RWPE1 (cell line): ENCODE results near the gene EXOC2.

Experiments
- CTCF ChIA-PET: fragments of 350-600 bp; sonication (Branson Sonifier 250); formaldehyde crosslinking; extraction: SDS; loops from one replicate; lab custom pipeline; 2021; lab: Yijun Ruan, JAX
- POLR2A ChIA-PET: fragments of 400-600 bp; formaldehyde crosslinking; extraction: SDS; loops from one replicate; lab custom pipeline; 2020; ENCODE audit warnings: antibody characterized with exemption; ENCODE audit not compliant: low non-redundant PET; lab: Yijun Ruan, JAX
- DNase-seq: peaks from one replicate; pipeline ENCODE4 v3.0.0; 2012; ENCODE audit warnings: low spot score
- H3K27ac ChIP-seq: fragments of 450-650 bp; 2 replicates; pipeline ENCODE4 v1.5.1; 2017
- TF ChIP-seq, protein P1 (sequence below): fragments of 450-650 bp; conservative IDR thresholded peaks from 2 replicates; pipeline ENCODE4 v1.5.1; 2017; ENCODE audit warnings: low read depth, mild to moderate bottlenecking

Gene EXOC2

DNA sequence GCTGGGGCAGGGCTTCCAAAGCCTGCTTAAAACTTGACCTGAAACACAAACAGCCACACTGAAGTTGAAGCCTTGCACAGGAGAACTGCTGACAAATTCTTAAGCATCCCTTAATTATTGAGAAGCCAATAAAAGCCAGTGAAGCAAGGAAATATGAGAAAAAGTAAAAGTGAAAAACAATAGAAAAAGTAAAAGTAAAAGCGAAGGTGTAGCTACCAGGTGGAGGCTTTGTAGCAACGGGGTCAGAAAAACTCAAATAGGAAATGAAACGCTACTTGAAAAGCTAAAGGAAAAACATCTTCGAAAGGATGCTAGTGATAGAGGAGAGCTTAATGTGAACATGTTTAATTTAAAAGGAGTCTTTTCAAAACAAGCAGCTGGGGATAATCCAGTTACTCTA, 203.9 kb downstream of the EXOC2 start:
- no peak for DNase-seq
- no peak overlapping the region for H3K27ac ChIP-seq
- TF ChIP-seq, protein P1, sequence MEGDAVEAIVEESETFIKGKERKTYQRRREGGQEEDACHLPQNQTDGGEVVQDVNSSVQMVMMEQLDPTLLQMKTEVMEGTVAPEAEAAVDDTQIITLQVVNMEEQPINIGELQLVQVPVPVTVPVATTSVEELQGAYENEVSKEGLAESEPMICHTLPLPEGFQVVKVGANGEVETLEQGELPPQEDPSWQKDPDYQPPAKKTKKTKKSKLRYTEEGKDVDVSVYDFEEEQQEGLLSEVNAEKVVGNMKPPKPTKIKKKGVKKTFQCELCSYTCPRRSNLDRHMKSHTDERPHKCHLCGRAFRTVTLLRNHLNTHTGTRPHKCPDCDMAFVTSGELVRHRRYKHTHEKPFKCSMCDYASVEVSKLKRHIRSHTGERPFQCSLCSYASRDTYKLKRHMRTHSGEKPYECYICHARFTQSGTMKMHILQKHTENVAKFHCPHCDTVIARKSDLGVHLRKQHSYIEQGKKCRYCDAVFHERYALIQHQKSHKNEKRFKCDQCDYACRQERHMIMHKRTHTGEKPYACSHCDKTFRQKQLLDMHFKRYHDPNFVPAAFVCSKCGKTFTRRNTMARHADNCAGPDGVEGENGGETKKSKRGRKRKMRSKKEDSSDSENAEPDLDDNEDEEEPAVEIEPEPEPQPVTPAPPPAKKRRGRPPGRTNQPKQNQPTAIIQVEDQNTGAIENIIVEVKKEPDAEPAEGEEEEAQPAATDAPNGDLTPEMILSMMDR, result no peak
- ChIA-PET POLR2A (no interaction called here), CTCF (interaction anchor here (0.6 kb wide), 1 partner anchor 11 kb away, joined by 3 read pairs; no protein-coding TSS in a partner anchor)

DNA sequence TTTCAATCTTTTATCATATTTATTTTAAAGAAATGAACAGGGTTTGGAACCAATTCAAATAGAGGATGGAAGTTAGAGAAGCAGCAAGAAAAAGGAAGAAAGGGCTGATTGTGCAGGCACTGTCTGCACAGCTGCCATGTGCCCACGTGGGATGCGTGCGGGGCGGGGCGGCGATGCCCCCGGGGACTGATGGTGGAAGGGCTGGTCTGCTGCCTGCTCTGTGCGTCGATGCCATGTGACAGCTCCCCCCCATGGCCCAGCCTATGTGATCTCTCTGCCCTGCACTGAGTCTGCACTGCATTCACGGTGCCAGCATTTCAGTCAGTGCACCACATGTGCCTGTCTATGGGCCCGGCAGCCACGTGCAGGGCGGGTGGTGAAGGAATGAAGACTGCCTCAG, 205.0 kb downstream of the EXOC2 start:
- H3K27ac ChIP-seq, result no peak overlapping the region
- TF ChIP-seq, protein P1, result no peak
- no peak for DNase-seq
- POLR2A ChIA-PET, result no interaction called here
- CTCF ChIA-PET, result interaction anchor here (0.6 kb wide), 1 partner anchor 14 kb away, joined by 3 read pairs; no protein-coding TSS in a partner anchor

DNA sequence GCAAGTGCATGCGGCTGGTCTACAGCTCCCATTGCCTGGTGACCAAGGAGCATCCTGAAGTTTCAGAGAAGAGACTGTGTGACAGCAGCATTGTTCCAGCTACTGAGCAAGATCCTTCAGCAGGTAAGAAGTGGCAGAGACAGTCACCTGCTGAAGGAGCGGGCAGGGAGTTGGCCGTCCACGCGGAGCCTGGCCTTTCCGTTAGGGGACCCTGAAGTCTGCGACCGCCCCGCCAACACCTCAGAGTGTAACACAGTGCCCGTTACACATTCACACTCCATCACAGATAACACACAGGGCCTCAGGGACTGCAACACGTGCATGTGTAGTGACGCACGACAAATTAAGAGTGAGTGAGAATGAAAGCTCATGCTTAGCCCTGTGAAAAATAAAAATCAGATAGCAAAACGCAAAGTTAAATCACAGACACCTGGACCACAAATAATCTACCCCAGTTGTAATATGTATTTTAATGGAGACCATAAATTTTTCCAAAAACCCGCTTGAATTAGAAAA, 207.2 kb downstream of the EXOC2 start:
- CTCF ChIA-PET, result interaction anchor here (1.3 kb wide), 1 partner anchor 297 kb away, joined by 3 read pairs; no protein-coding TSS in a partner anchor
- no peak overlapping the region for H3K27ac ChIP-seq
- POLR2A ChIA-PET, result no interaction called here
- DNase-seq, result no peak
- TF ChIP-seq, protein P1, result no peak

DNA sequence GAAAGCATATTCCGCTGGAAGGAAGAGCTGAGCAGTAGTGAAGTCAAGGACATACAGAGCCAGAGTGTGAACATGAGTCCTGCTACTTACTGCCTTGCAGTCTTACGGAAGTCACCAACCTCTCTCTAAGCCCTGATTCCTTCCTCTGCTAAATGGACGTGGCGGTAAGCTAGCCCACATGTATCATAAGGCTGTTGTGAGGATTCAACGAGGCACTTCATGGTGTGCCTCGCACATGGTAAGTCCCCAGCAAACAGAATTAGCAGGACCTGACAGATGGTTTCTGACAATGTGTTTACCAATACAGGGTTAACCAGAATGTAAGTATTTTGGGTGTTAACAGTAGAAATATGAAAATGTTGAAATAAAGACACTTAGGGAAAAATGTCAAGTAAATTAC, 208.2 kb downstream of the EXOC2 start:
- POLR2A ChIA-PET, result no interaction called here
- CTCF ChIA-PET, result interaction anchor here (1.3 kb wide), 1 partner anchor 296 kb away, joined by 3 read pairs; no protein-coding TSS in a partner anchor
- TF ChIP-seq, protein P1, result no peak
- DNase-seq, result no peak
- no peak overlapping the region for H3K27ac ChIP-seq

DNA sequence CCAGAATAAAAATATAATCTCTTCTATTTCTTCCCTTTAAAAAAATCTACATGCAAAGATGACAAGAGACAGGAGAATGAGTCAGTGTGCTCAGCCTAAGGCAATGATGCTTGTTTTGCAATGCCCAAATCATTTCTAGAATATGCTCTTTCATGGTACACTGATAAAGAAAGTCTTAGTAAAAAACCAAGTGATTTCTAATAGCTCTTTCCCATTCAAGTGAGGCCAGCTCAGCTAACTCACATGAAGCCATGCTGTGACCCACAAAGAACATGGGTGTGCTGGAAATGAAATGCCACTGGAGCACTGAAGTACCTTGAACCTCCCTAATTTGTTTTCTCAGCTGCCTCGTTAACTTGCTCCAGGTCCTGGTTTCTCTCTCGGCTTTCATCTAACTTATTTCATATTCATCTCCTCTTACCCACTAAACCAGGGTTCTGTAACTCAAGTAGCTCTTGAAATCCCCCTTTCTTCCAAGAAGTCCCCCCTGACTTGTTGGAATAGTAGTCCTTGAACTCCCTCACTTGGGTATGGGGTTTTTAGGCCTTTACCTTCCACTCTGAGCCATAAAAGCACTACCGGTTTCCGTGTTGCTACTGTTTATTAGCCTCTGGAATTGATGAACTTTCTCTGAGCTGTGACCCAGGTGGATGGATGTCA, 208.7 kb downstream of the EXOC2 start:
- ChIA-PET CTCF (interaction anchor here (1.3 kb wide), 1 partner anchor 296 kb away, joined by 3 read pairs; no protein-coding TSS in a partner anchor), POLR2A (no interaction called here)
- TF ChIP-seq, protein P1, result no peak
- no peak for DNase-seq
- H3K27ac ChIP-seq, result no peak overlapping the region

DNA sequence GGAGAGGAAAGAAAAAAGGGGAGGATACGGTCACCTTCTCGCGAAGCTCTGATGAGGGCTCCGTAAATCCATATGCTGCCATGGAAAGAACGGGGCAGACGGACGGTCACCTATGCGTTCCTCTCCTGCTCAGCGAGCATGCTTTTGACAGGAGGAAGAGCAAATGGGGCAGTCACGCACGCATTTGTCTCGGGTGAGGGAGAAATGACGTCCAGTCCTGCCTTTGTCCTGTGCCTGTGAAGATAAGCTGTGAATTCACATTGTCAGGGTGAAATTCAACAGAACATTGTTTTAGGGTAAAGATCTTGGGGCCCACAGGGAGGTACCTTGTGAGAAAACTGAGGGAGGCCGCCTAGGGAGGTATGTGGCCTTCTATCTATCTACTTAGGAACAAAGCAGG, 217.6 kb downstream of the EXOC2 start:
- no peak overlapping the region for H3K27ac ChIP-seq
- POLR2A ChIA-PET, result no interaction called here
- CTCF ChIA-PET, result interaction anchor here (0.6 kb wide), 1 partner anchor 101 kb away, joined by 3 read pairs; no protein-coding TSS in a partner anchor

More for the DNA sequence above, 217.6 kb downstream of the EXOC2 start:
- TF ChIP-seq, protein P1, result no peak
- no peak for DNase-seq
